ENCODE measurements around the gene SORCS2.

DNA sequence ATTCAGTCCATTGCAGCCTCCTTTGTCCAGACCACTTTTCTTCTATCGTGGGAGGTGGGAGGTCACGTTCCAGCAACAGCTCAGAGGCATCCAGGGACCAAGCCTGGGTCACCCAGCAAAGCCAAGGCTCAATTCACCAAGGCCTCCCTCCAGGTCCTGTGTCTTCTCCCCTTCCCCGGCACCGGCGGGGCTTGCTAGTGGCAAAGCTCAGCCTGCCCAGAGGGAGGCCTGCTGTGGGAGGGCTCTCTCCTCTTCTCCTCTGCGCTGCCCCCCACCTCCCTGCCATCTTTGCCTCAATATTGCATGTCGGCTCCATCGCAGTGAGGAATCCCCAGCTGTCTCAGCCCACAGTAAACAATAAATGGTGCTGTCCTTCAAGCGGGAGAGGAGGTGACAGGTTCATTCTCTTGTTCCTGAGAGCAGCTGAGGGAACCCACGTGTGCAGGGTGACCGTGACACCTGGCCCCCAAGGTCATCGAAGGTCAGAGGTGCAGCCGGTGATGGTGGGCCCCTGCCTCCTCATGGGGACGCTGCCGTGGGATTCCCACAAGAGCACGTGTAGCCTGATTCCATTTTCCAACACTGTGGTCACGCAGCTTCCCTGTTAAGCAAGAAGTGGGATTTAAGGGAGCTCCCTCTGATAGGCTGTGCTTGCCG is 353.9 kb downstream of the SORCS2 start:
- TF ChIP-seq, protein P1, sequence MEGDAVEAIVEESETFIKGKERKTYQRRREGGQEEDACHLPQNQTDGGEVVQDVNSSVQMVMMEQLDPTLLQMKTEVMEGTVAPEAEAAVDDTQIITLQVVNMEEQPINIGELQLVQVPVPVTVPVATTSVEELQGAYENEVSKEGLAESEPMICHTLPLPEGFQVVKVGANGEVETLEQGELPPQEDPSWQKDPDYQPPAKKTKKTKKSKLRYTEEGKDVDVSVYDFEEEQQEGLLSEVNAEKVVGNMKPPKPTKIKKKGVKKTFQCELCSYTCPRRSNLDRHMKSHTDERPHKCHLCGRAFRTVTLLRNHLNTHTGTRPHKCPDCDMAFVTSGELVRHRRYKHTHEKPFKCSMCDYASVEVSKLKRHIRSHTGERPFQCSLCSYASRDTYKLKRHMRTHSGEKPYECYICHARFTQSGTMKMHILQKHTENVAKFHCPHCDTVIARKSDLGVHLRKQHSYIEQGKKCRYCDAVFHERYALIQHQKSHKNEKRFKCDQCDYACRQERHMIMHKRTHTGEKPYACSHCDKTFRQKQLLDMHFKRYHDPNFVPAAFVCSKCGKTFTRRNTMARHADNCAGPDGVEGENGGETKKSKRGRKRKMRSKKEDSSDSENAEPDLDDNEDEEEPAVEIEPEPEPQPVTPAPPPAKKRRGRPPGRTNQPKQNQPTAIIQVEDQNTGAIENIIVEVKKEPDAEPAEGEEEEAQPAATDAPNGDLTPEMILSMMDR (IDR thresholded peaks at IDR 0.05) = no peak
- no peak for TF ChIP-seq POLR2AphosphoS5 (IDR thresholded peaks at IDR 0.05)
